Tibial artery (tissue), 4 donors: Measurements from ENCODE around the gene PKNOX2.

Source experiments
- DNase-seq, 2 donors: peaks; one replicate each; pipeline ENCODE4 v3.0.0-alpha.2; 2019
- H3K27ac ChIP-seq, 2 donors: fragments of 200-600 bp; sonication (generic) in 1 of 2; 1 replicate in 1 of 2; 2 replicates in 1 of 2; pipeline ENCODE4 v1.5.1; 2018 to 2019; ENCODE audit warnings: mild to moderate bottlenecking in 1 of 2
- H3K27me3 ChIP-seq, 2 donors: fragments of 200-600 bp; sonication (generic) in 1 of 2; one replicate each; pipeline versions ENCODE4 v1.5.1 to v1.6.0; 2016 to 2019
- H3K36me3 ChIP-seq, 3 donors: fragments of 200-600 bp; sonication (generic) in 2 of 3; one replicate each; pipeline ENCODE4 v1.5.1; 2016 to 2019; ENCODE audit warnings: mild to moderate bottlenecking in 2 of 3
- H3K4me1 ChIP-seq, 4 donors: fragments of 200-600 bp; sonication (generic) in 2 of 4; 1 replicate in 3 of 4; 2 replicates in 1 of 4; pipeline ENCODE4 v1.5.1; 2016 to 2019
- H3K4me3 ChIP-seq, 2 donors: fragments of 200-600 bp; sonication (generic) in 1 of 2; 1 replicate in 1 of 2; 2 replicates in 1 of 2; pipeline ENCODE4 v1.5.1; 2018 to 2019; ENCODE audit warnings: mild to moderate bottlenecking in 2 of 2
- H3K9me3 ChIP-seq, 3 donors: fragments of 200-600 bp; sonication (generic) in 1 of 3; one replicate each; pipeline ENCODE4 v1.5.1; 2016 to 2019
- intact Hi-C: fragments of 100-400 bp; cut with DNase I; formaldehyde crosslinking; loops from one replicate; pipeline ENCODE4 v1.15.0; 2023; ENCODE audit warnings: low total_unique reads
- TF ChIP-seq, protein P1 (sequence below), 2 experiments: fragments of 200-600 bp in 1 of 2; fragments of 450-650 bp in 1 of 2; IDR thresholded peaks; one replicate each; pipeline ENCODE4 v1.5.1; 2017 to 2019; ENCODE audit warnings: antibody characterized with exemption in 2 of 2, mild to moderate bottlenecking in 1 of 2, moderate library complexity in 1 of 2

The PKNOX2 gene

GRCh38 chr11:125429174-125429707, 264.7 kb downstream of the PKNOX2 start:
- Histone ChIP-seq H3K36me3 (peaks cover 0 to 7% (median 0%) of the 10 kb centered on the region in 3 donors), H3K4me1 (peaks cover 0 to 13% (median 6%) of the 10 kb centered on the region in 4 donors), H3K27me3 (no peaks in the 10 kb centered on the region), H3K4me3 (no peak overlapping the region), H3K9me3 (no peaks in the 10 kb centered on the region), H3K27ac (no peak overlapping the region)
- DNase-seq = peak in 1 of 2 donors; percentile 40
- TF ChIP-seq, protein P1, sequence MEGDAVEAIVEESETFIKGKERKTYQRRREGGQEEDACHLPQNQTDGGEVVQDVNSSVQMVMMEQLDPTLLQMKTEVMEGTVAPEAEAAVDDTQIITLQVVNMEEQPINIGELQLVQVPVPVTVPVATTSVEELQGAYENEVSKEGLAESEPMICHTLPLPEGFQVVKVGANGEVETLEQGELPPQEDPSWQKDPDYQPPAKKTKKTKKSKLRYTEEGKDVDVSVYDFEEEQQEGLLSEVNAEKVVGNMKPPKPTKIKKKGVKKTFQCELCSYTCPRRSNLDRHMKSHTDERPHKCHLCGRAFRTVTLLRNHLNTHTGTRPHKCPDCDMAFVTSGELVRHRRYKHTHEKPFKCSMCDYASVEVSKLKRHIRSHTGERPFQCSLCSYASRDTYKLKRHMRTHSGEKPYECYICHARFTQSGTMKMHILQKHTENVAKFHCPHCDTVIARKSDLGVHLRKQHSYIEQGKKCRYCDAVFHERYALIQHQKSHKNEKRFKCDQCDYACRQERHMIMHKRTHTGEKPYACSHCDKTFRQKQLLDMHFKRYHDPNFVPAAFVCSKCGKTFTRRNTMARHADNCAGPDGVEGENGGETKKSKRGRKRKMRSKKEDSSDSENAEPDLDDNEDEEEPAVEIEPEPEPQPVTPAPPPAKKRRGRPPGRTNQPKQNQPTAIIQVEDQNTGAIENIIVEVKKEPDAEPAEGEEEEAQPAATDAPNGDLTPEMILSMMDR (IDR thresholded peaks at IDR 0.05) = peak; percentile 34 to 43
- intact Hi-C loops = no loop called here

DNA sequence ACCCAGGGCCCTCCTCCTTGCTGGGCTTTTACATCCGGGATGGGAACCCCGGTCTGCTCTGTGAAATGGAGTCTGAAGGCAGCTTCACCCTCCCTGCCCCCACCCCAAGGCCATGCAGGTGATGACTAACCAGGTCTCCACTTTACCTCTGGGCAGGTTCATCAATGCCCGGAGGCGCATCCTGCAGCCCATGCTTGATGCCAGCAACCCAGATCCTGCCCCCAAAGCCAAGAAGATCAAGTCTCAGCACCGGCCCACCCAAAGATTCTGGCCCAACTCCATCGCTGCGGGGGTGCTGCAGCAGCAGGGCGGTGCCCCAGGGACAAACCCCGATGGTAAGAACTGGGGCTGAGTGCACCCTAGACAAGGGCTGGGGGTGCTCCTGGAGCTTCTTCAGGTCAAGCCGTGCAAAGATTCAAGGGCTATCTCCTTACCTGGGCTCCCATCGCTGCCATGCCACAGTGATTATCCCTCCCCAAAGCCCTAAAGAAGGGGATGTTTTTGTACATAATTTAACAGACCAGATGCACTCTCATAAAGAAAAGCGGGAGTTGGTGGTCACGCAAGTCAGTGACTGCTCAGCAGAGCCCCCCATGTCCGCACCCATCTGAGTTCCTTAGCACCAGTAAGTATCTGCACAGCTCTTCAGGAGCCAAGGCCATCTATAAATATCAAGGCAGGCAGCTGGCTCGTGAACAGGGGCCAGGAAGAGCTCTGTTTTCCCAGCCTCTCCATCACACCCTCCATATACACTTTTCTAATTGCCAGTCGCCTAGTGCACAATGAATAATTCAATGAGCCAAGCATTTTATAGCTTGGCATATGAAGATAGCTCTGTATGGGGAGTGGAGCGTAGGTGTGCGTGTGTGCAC, 265.5 kb downstream of the PKNOX2 start:
- H3K4me3 ChIP-seq = no peak overlapping the region
- H3K27me3 ChIP-seq = no peaks in the 10 kb centered on the region
- H3K4me1 ChIP-seq = peaks cover 0 to 11% (median 2%) of the 10 kb centered on the region in 4 donors
- TF ChIP-seq, protein P1 (IDR thresholded peaks at IDR 0.05) = no peak
- intact Hi-C loops = loop anchor here (10.0 kb wide), 1 partner anchor 455 kb away; no protein-coding TSS in a partner anchor
- no peaks in the 10 kb centered on the region for H3K9me3 ChIP-seq
- DNase-seq = no peak
- no peak overlapping the region for H3K27ac ChIP-seq
- H3K36me3 ChIP-seq = peaks cover 0 to 7% (median 0%) of the 10 kb centered on the region in 3 donors

- Histone ChIP-seq H3K9me3 (no peaks in the 10 kb centered on the region), H3K36me3 (peaks cover 0 to 7% (median 0%) of the 10 kb centered on the region in 3 donors), H3K27ac (no peak overlapping the region), H3K4me3 (no peak overlapping the region), H3K4me1 (peaks cover 0 to 1% (median 0%) of the 10 kb centered on the region in 4 donors), H3K27me3 (no peaks in the 10 kb centered on the region)
- DNase-seq = no peak
- intact Hi-C loops = loop anchor here (10.0 kb wide), 1 partner anchor 456 kb away; no protein-coding TSS in a partner anchor
- TF ChIP-seq, protein P1 (IDR thresholded peaks at IDR 0.05) = no peak
These were observed 266.5 kb downstream of the PKNOX2 start for GRCh38 chr11:125431009-125431408.

DNA sequence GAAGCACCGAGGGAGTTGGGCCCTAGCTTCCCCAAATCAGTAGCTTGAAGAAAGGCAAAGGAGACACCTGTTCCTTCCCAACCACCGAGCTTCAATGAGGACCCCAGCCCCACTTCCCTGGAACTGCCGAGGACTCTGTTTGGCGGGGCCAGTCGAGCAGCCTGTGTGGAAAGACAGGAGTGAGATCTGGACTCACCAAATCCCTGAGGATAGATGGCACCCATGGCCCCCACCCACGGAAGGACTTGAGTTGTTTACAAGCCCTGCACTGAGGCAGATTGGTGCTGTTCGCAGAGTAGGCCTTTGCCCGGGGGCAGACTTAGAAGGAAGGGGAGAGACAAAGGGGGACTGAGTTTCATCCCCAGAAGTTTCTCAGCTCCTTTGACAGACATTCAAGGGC, 266.9 kb downstream of the PKNOX2 start:
- Histone ChIP-seq H3K9me3 (no peaks in the 10 kb centered on the region), H3K27ac (no peak overlapping the region), H3K4me1 (no peaks in the 10 kb centered on the region), H3K27me3 (no peaks in the 10 kb centered on the region), H3K36me3 (peaks cover 0 to 7% (median 0%) of the 10 kb centered on the region in 3 donors), H3K4me3 (no peak overlapping the region)
- intact Hi-C loops = loop anchor here (10.0 kb wide), 1 partner anchor 457 kb away; no protein-coding TSS in a partner anchor
- DNase-seq = no peak
- TF ChIP-seq, protein P1 (IDR thresholded peaks at IDR 0.05) = no peak

- H3K9me3 ChIP-seq = no peaks in the 10 kb centered on the region
- peaks cover 0 to 7% (median 0%) of the 10 kb centered on the region in 3 donors for H3K36me3 ChIP-seq
- DNase-seq = peak in 1 of 2 donors; percentile 61
- intact Hi-C loops = loop anchor here (10.0 kb wide), 1 partner anchor 459 kb away; no protein-coding TSS in a partner anchor
- TF ChIP-seq, protein P1 (IDR thresholded peaks at IDR 0.05) = peak in 1 of 2 experiments; percentile 20
- no peaks in the 10 kb centered on the region for H3K27me3 ChIP-seq
- H3K27ac ChIP-seq = no peak overlapping the region
- H3K4me1 ChIP-seq = no peaks in the 10 kb centered on the region
- H3K4me3 ChIP-seq = no peak overlapping the region
These were observed 269.0 kb downstream of the PKNOX2 start for GRCh38 chr11:125433454-125434121.
